Measurements from ENCODE around the gene SEC24A. TPM values are rescaled to one million over a fixed set of nuclear protein-coding genes. Genes with fewer than 3 reads are reported as not detected.

SEC24A gene
- total RNA-seq, 2 experiments from 2014 or later: 5.6 to 20.5 TPM

DNA sequence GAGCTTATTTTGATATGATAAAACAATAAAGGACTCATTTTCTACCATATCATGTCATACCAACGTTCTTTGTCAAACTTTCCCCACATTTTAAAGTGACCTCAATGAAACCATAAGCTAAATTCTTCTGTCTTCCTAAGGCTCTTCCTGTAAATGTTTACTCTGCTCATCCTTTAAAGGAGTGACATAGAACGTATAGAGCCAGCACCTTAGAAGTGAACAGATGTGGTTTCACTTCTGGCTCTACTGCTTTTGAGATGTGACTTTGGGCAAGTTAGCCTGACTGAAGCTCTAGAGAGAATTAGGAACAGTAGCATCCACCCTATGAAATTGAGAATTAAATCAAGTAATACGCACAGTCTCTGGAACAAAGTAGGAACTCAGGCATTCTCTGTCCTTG, 40.0 kb upstream of the SEC24A start:
- CTCF ChIA-PET (ENCODE audit: unreplicated experiment): no interaction called here
- Histone ChIP-seq H3K4me1 (ENCODE audit: insufficient read depth, low read length, poor library complexity, severe bottlenecking) (no peaks in the 10 kb centered on the region), H3K27ac (ENCODE audit: low read depth, low read length, poor library complexity, severe bottlenecking) (no peak overlapping the region)

GRCh38 chr5:134609232-134609851, 39.2 kb upstream of the SEC24A start:
- Histone ChIP-seq H3K9me3 (ENCODE audit: low read length) (no peaks in the 10 kb centered on the region), H3K36me3 (ENCODE audit: insufficient read depth, low read length) (peaks cover 78% of the 10 kb centered on the region), H4K20me1 (ENCODE audit: insufficient read depth, low read length) (no peaks in the 10 kb centered on the region), H3K4me3 (ENCODE audit: low read depth, low read length, poor library complexity, severe bottlenecking) (no peak overlapping the region), H3K79me2 (ENCODE audit: insufficient read depth, low read depth, low read length) (no peaks in the 10 kb centered on the region), H3K9me2 (ENCODE audit: insufficient read depth, low read length) (no peaks in the 10 kb centered on the region), H2AFZ (ENCODE audit: low read length) (no peak overlapping the region), H3K27ac (ENCODE audit: low read depth, low read length, poor library complexity, severe bottlenecking) (no peak overlapping the region), H3K4me2 (ENCODE audit: low read length) (no peak overlapping the region), H3K4me1 (ENCODE audit: insufficient read depth, low read length, poor library complexity, severe bottlenecking) (no peaks in the 10 kb centered on the region)
- CTCF ChIA-PET (ENCODE audit: unreplicated experiment): no interaction called here
- DNase-seq (ENCODE audit: low spot score): no peak
- TF ChIP-seq EZH2phosphoT487 (IDR thresholded peaks at IDR 0.05; ENCODE audit: borderline replicate concordance, low read depth, low read length) (no peak), CTCF (conservative IDR thresholded peaks at IDR 0.05; ENCODE audit: low read length) (no peak)
- POLR2A ChIA-PET: interaction anchor here (0.6 to 0.9 kb wide), 8 partner anchors 11 to 1530 kb away, joined by 3 to 6 read pairs (median 3); no protein-coding TSS in a partner anchor
- intact Hi-C loops (cut with micrococcal nuclease; ENCODE audit: unreplicated experiment): no loop called here
- no TSS peak for BruUV-seq (replicated peaks)

More for the DNA sequence above, 40.0 kb upstream of the SEC24A start:
- no peak overlapping the region for H3K4me2 ChIP-seq (ENCODE audit: low read length)
- H3K9me3 ChIP-seq (ENCODE audit: low read length): no peaks in the 10 kb centered on the region
- no peak for DNase-seq (ENCODE audit: low spot score)
- H3K4me3 ChIP-seq (ENCODE audit: low read depth, low read length, poor library complexity, severe bottlenecking): no peak overlapping the region
- BruUV-seq (replicated peaks): no TSS peak
- intact Hi-C loops (cut with micrococcal nuclease; ENCODE audit: unreplicated experiment): no loop called here
- no peaks in the 10 kb centered on the region for H3K9me2 ChIP-seq (ENCODE audit: insufficient read depth, low read length)
- peaks cover 78% of the 10 kb centered on the region for H3K36me3 ChIP-seq (ENCODE audit: insufficient read depth, low read length)
- H4K20me1 ChIP-seq (ENCODE audit: insufficient read depth, low read length): no peaks in the 10 kb centered on the region
- POLR2A ChIA-PET: interaction anchor here (0.5 to 1.2 kb wide), 8 partner anchors 12 to 1529 kb away, joined by 3 to 6 read pairs (median 3); no protein-coding TSS in a partner anchor
- H2AFZ ChIP-seq (ENCODE audit: low read length): no peak overlapping the region
- TF ChIP-seq EZH2phosphoT487 (IDR thresholded peaks at IDR 0.05; ENCODE audit: borderline replicate concordance, low read depth, low read length) (no peak), CTCF (conservative IDR thresholded peaks at IDR 0.05; ENCODE audit: low read length) (no peak)
- H3K79me2 ChIP-seq (ENCODE audit: insufficient read depth, low read depth, low read length): no peaks in the 10 kb centered on the region

GRCh38 chr5:134610725-134611124, 37.9 kb upstream of the SEC24A start:
- Histone ChIP-seq H3K9me3 (ENCODE audit: low read length) (no peaks in the 10 kb centered on the region), H3K4me1 (ENCODE audit: insufficient read depth, low read length, poor library complexity, severe bottlenecking) (no peaks in the 10 kb centered on the region), H3K9me2 (ENCODE audit: insufficient read depth, low read length) (no peaks in the 10 kb centered on the region), H3K27ac (ENCODE audit: low read depth, low read length, poor library complexity, severe bottlenecking) (no peak overlapping the region), H2AFZ (ENCODE audit: low read length) (no peak overlapping the region), H3K4me3 (ENCODE audit: low read depth, low read length, poor library complexity, severe bottlenecking) (no peak overlapping the region), H3K79me2 (ENCODE audit: insufficient read depth, low read depth, low read length) (no peaks in the 10 kb centered on the region), H3K36me3 (ENCODE audit: insufficient read depth, low read length) (peaks cover 70% of the 10 kb centered on the region), H4K20me1 (ENCODE audit: insufficient read depth, low read length) (no peaks in the 10 kb centered on the region), H3K4me2 (ENCODE audit: low read length) (no peak overlapping the region)
- BruUV-seq (replicated peaks): no TSS peak
- ChIA-PET CTCF (ENCODE audit: unreplicated experiment) (no interaction called here), POLR2A (interaction anchor here (0.6 to 0.7 kb wide), 4 partner anchors 10 to 194 kb away, joined by 3 to 4 read pairs (median 4); no protein-coding TSS in a partner anchor)
- intact Hi-C loops (cut with micrococcal nuclease; ENCODE audit: unreplicated experiment): no loop called here
- TF ChIP-seq CTCF (conservative IDR thresholded peaks at IDR 0.05; ENCODE audit: low read length): no peak
- TF ChIP-seq EZH2phosphoT487 (IDR thresholded peaks at IDR 0.05; ENCODE audit: borderline replicate concordance, low read depth, low read length): no peak
- DNase-seq (ENCODE audit: low spot score): no peak

Measured in OCI-LY7 (cell line).